ENCODE results near the gene SELP. TPM values are rescaled to one million over a fixed set of nuclear protein-coding genes. Genes with fewer than 3 reads are reported as not detected.

SELP gene
- total and polyA plus RNA-seq, 9 of the 15 experiments (the other 6 are each of a cell fraction or from before 2014, with no cell fraction given), result not detected

DNA sequence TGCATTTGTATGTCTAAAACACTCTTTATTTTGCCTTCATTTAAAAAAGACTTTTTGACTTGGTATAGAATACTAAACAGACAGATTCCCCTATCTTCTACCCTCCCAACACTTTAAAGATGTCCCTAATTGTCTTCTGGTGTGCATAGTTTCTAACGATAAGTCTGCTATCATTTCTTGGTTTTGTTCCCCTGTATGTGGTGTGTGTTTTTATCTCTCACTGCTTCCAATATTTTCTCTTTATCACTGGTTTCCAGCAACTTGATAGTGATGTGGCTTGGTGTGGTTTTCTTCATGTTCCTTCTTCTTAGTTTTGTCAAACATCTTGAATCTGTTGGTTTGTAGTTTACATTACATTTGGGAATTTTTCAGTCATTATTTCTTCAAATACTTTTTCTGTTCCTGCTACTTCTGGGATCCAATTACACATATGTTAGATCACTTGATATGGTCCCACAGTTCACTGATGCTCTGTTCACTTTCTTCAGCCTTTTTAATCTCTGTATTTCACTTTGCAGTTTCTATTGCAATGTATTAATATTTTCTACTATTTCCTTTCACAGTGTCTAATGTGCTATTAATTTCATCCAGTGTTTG lies 66.8 kb downstream of the SELP start (continued):
- TF ChIP-seq, protein P1, sequence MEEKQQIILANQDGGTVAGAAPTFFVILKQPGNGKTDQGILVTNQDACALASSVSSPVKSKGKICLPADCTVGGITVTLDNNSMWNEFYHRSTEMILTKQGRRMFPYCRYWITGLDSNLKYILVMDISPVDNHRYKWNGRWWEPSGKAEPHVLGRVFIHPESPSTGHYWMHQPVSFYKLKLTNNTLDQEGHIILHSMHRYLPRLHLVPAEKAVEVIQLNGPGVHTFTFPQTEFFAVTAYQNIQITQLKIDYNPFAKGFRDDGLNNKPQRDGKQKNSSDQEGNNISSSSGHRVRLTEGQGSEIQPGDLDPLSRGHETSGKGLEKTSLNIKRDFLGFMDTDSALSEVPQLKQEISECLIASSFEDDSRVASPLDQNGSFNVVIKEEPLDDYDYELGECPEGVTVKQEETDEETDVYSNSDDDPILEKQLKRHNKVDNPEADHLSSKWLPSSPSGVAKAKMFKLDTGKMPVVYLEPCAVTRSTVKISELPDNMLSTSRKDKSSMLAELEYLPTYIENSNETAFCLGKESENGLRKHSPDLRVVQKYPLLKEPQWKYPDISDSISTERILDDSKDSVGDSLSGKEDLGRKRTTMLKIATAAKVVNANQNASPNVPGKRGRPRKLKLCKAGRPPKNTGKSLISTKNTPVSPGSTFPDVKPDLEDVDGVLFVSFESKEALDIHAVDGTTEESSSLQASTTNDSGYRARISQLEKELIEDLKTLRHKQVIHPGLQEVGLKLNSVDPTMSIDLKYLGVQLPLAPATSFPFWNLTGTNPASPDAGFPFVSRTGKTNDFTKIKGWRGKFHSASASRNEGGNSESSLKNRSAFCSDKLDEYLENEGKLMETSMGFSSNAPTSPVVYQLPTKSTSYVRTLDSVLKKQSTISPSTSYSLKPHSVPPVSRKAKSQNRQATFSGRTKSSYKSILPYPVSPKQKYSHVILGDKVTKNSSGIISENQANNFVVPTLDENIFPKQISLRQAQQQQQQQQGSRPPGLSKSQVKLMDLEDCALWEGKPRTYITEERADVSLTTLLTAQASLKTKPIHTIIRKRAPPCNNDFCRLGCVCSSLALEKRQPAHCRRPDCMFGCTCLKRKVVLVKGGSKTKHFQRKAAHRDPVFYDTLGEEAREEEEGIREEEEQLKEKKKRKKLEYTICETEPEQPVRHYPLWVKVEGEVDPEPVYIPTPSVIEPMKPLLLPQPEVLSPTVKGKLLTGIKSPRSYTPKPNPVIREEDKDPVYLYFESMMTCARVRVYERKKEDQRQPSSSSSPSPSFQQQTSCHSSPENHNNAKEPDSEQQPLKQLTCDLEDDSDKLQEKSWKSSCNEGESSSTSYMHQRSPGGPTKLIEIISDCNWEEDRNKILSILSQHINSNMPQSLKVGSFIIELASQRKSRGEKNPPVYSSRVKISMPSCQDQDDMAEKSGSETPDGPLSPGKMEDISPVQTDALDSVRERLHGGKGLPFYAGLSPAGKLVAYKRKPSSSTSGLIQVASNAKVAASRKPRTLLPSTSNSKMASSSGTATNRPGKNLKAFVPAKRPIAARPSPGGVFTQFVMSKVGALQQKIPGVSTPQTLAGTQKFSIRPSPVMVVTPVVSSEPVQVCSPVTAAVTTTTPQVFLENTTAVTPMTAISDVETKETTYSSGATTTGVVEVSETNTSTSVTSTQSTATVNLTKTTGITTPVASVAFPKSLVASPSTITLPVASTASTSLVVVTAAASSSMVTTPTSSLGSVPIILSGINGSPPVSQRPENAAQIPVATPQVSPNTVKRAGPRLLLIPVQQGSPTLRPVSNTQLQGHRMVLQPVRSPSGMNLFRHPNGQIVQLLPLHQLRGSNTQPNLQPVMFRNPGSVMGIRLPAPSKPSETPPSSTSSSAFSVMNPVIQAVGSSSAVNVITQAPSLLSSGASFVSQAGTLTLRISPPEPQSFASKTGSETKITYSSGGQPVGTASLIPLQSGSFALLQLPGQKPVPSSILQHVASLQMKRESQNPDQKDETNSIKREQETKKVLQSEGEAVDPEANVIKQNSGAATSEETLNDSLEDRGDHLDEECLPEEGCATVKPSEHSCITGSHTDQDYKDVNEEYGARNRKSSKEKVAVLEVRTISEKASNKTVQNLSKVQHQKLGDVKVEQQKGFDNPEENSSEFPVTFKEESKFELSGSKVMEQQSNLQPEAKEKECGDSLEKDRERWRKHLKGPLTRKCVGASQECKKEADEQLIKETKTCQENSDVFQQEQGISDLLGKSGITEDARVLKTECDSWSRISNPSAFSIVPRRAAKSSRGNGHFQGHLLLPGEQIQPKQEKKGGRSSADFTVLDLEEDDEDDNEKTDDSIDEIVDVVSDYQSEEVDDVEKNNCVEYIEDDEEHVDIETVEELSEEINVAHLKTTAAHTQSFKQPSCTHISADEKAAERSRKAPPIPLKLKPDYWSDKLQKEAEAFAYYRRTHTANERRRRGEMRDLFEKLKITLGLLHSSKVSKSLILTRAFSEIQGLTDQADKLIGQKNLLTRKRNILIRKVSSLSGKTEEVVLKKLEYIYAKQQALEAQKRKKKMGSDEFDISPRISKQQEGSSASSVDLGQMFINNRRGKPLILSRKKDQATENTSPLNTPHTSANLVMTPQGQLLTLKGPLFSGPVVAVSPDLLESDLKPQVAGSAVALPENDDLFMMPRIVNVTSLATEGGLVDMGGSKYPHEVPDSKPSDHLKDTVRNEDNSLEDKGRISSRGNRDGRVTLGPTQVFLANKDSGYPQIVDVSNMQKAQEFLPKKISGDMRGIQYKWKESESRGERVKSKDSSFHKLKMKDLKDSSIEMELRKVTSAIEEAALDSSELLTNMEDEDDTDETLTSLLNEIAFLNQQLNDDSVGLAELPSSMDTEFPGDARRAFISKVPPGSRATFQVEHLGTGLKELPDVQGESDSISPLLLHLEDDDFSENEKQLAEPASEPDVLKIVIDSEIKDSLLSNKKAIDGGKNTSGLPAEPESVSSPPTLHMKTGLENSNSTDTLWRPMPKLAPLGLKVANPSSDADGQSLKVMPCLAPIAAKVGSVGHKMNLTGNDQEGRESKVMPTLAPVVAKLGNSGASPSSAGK (IDR thresholded peaks at IDR 0.05), result no peak
- TF ChIP-seq TCF3 (CRISPR knock-in tag; IDR thresholded peaks at IDR 0.05) (peak; percentile 42), GABPA (tag; conservative IDR thresholded peaks at IDR 0.05; ENCODE audit: low read depth) (no peak), SMAD4 (CRISPR knock-in tag; conservative IDR thresholded peaks at IDR 0.05) (no peak), ZBTB34 (CRISPR knock-in tag; IDR thresholded peaks at IDR 0.05) (no peak), FOXK2 (conservative IDR thresholded peaks at IDR 0.05 in 1 of 2, IDR thresholded peaks at IDR 0.05 in 1 of 2; ENCODE audit: low read depth in 2 of 2) (no peak), FOXM1 (IDR thresholded peaks at IDR 0.05; ENCODE audit: low read depth) (no peak), FOXM1 (CRISPR knock-in tag; IDR thresholded peaks at IDR 0.05; ENCODE audit: low read depth) (no peak), CBFA2T3 (IDR thresholded peaks at IDR 0.05) (peak; percentile 59), TRIM24 (IDR thresholded peaks at IDR 0.05) (0 out of 4 replicates have a peak, but pooled peaks of 1 of the 2 experiments have one; percentile 32)

All from K562 (cell line).